Ovary (tissue), 3 donors: Measurements from ENCODE around the gene BHLHE23.

Source experiments
- POLR2A ChIP-seq: fragments of 450-650 bp; IDR thresholded peaks from one replicate; pipeline ENCODE4 v1.6.1; 2017; ENCODE audit warnings: antibody characterized with exemption, mild to moderate bottlenecking, moderate library complexity
- TF ChIP-seq, protein P1 (sequence below), 3 donors: fragments of 450-650 bp in 2 of 3; fragments of 200-600 bp in 1 of 3; IDR thresholded peaks; one replicate each; pipeline versions ENCODE4 v1.5.1 to v1.8.0; 2016 to 2022; ENCODE audit warnings: antibody characterized with exemption in 3 of 3, mild to moderate bottlenecking in 1 of 3
- donor health status: DM: no; HTN: no; CAD: no.

DNA sequence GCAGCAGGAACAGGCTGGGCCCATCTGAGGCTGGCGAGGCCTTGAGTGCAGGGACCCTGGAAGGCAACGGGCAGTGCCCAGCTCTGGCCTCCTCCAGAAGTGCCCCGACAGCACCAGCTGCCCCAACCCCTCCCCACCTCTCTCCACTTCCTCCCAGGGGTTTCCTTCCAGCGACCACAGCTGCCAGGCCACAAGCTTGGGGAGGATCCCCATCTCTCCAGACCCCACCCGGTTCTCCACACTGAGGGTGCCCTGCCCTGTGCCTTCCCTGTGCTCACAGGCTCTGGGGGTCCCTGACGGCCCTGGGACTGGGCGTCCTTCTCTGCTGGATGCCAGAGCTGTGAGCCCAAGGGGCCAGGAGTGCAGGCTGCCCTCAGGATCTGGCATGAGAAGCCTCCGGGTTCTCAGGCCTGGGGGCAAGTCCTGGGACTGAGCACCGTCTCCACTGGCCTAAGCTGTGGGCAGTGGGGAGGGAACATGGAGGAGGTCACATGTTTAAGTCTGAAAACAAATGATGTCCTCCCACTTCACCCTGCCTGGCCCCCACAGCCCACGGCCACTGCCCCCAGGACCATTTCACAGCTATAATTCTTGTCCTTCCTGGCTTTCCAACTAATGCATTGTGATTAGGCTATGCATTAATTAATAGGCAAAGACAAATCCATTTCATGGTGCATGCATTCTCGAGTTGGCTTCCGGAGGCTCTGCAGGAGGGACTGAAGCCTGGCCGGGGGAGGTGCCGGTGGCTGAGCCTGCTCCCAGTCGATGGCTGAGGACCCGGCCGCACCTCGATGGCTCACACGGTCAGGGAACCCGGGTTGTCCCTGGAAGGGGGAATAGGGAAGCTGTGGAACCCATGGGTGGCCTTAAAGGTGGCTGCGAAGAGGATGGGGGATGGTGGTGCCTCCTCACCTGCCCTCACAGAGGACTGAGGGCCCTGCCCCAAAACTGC is 24.4 kb downstream of the BHLHE23 start:
- TF ChIP-seq, protein P1, sequence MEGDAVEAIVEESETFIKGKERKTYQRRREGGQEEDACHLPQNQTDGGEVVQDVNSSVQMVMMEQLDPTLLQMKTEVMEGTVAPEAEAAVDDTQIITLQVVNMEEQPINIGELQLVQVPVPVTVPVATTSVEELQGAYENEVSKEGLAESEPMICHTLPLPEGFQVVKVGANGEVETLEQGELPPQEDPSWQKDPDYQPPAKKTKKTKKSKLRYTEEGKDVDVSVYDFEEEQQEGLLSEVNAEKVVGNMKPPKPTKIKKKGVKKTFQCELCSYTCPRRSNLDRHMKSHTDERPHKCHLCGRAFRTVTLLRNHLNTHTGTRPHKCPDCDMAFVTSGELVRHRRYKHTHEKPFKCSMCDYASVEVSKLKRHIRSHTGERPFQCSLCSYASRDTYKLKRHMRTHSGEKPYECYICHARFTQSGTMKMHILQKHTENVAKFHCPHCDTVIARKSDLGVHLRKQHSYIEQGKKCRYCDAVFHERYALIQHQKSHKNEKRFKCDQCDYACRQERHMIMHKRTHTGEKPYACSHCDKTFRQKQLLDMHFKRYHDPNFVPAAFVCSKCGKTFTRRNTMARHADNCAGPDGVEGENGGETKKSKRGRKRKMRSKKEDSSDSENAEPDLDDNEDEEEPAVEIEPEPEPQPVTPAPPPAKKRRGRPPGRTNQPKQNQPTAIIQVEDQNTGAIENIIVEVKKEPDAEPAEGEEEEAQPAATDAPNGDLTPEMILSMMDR (IDR thresholded peaks at IDR 0.05): no peak
- no peak for TF ChIP-seq POLR2A
